ENCODE measurements around the gene RYR3.

Gene RYR3

GRCh38 chr15:33753012-33753411, 442.2 kb downstream of the RYR3 start:
- no peaks in the 10 kb centered on the region for H3K36me3 ChIP-seq (ENCODE audit: insufficient read depth, low read length)
- H3K4me1 ChIP-seq (ENCODE audit: insufficient read depth, low read length), result no peaks in the 10 kb centered on the region
- no peak overlapping the region for H3K9ac ChIP-seq (ENCODE audit: low read depth, low read length)
- H3K9me3 ChIP-seq (ENCODE audit: control insufficient read depth, insufficient read depth, low read length), result no peaks in the 10 kb centered on the region

- no peaks in the 10 kb centered on the region for H3K4me1 ChIP-seq (ENCODE audit: insufficient read depth, low read length)
- no peak overlapping the region for H3K9ac ChIP-seq (ENCODE audit: low read depth, low read length)
- no peaks in the 10 kb centered on the region for H3K9me3 ChIP-seq (ENCODE audit: control insufficient read depth, insufficient read depth, low read length)
- no peaks in the 10 kb centered on the region for H3K36me3 ChIP-seq (ENCODE audit: insufficient read depth, low read length)
Measured at GRCh38 chr15:33754242-33754641, 443.5 kb downstream of the RYR3 start.

GRCh38 chr15:33756961-33757360, 446.2 kb downstream of the RYR3 start:
- Histone ChIP-seq H3K9me3 (ENCODE audit: control insufficient read depth, insufficient read depth, low read length) (no peaks in the 10 kb centered on the region), H3K4me1 (ENCODE audit: insufficient read depth, low read length) (no peaks in the 10 kb centered on the region), H3K9ac (ENCODE audit: low read depth, low read length) (no peak overlapping the region), H3K36me3 (ENCODE audit: insufficient read depth, low read length) (no peaks in the 10 kb centered on the region)

- no peaks in the 10 kb centered on the region for H3K9me3 ChIP-seq (ENCODE audit: control insufficient read depth, insufficient read depth, low read length)
- H3K36me3 ChIP-seq (ENCODE audit: insufficient read depth, low read length), result no peaks in the 10 kb centered on the region
- H3K4me1 ChIP-seq (ENCODE audit: insufficient read depth, low read length), result no peaks in the 10 kb centered on the region
- H3K9ac ChIP-seq (ENCODE audit: low read depth, low read length), result no peak overlapping the region
Measured at GRCh38 chr15:33757516-33758232, 446.9 kb downstream of the RYR3 start.

GRCh38 chr15:33766389-33766788, 455.6 kb downstream of the RYR3 start:
- H3K4me1 ChIP-seq (ENCODE audit: insufficient read depth, low read length), result no peaks in the 10 kb centered on the region
- no peaks in the 10 kb centered on the region for H3K9me3 ChIP-seq (ENCODE audit: control insufficient read depth, insufficient read depth, low read length)
- H3K9ac ChIP-seq (ENCODE audit: low read depth, low read length), result no peak overlapping the region
- H3K36me3 ChIP-seq (ENCODE audit: insufficient read depth, low read length), result no peaks in the 10 kb centered on the region

- no peak overlapping the region for H3K9ac ChIP-seq (ENCODE audit: low read depth, low read length)
- no peaks in the 10 kb centered on the region for H3K36me3 ChIP-seq (ENCODE audit: insufficient read depth, low read length)
- no peaks in the 10 kb centered on the region for H3K4me1 ChIP-seq (ENCODE audit: insufficient read depth, low read length)
- H3K9me3 ChIP-seq (ENCODE audit: control insufficient read depth, insufficient read depth, low read length), result no peaks in the 10 kb centered on the region
Measured at GRCh38 chr15:33768670-33769190, 458.0 kb downstream of the RYR3 start.

- H3K4me1 ChIP-seq (ENCODE audit: insufficient read depth, low read length), result no peaks in the 10 kb centered on the region
- H3K9me3 ChIP-seq (ENCODE audit: control insufficient read depth, insufficient read depth, low read length), result no peaks in the 10 kb centered on the region
- H3K36me3 ChIP-seq (ENCODE audit: insufficient read depth, low read length), result no peaks in the 10 kb centered on the region
- no peak overlapping the region for H3K9ac ChIP-seq (ENCODE audit: low read depth, low read length)
Measured at GRCh38 chr15:33773969-33774368, 463.2 kb downstream of the RYR3 start.

GRCh38 chr15:33778852-33779251, 468.1 kb downstream of the RYR3 start:
- Histone ChIP-seq H3K36me3 (ENCODE audit: insufficient read depth, low read length) (no peaks in the 10 kb centered on the region), H3K9me3 (ENCODE audit: control insufficient read depth, insufficient read depth, low read length) (no peaks in the 10 kb centered on the region), H3K9ac (ENCODE audit: low read depth, low read length) (no peak overlapping the region), H3K4me1 (ENCODE audit: insufficient read depth, low read length) (no peaks in the 10 kb centered on the region)

- Histone ChIP-seq H3K9me3 (ENCODE audit: control insufficient read depth, insufficient read depth, low read length) (no peaks in the 10 kb centered on the region), H3K4me1 (ENCODE audit: insufficient read depth, low read length) (no peaks in the 10 kb centered on the region), H3K9ac (ENCODE audit: low read depth, low read length) (no peak overlapping the region), H3K36me3 (ENCODE audit: insufficient read depth, low read length) (no peaks in the 10 kb centered on the region)
Measured at GRCh38 chr15:33780011-33780768, 469.4 kb downstream of the RYR3 start.

- Histone ChIP-seq H3K9me3 (ENCODE audit: control insufficient read depth, insufficient read depth, low read length) (no peaks in the 10 kb centered on the region), H3K9ac (ENCODE audit: low read depth, low read length) (no peak overlapping the region), H3K36me3 (ENCODE audit: insufficient read depth, low read length) (no peaks in the 10 kb centered on the region), H3K4me1 (ENCODE audit: insufficient read depth, low read length) (no peaks in the 10 kb centered on the region)
Measured at GRCh38 chr15:33782966-33783365, 472.2 kb downstream of the RYR3 start.

- Histone ChIP-seq H3K9me3 (ENCODE audit: control insufficient read depth, insufficient read depth, low read length) (no peaks in the 10 kb centered on the region), H3K9ac (ENCODE audit: low read depth, low read length) (no peak overlapping the region), H3K4me1 (ENCODE audit: insufficient read depth, low read length) (no peaks in the 10 kb centered on the region), H3K36me3 (ENCODE audit: insufficient read depth, low read length) (no peaks in the 10 kb centered on the region)
Measured at GRCh38 chr15:33785366-33785765, 474.6 kb downstream of the RYR3 start.

- no peaks in the 10 kb centered on the region for H3K4me1 ChIP-seq (ENCODE audit: insufficient read depth, low read length)
- H3K9ac ChIP-seq (ENCODE audit: low read depth, low read length), result no peak overlapping the region
- H3K9me3 ChIP-seq (ENCODE audit: control insufficient read depth, insufficient read depth, low read length), result no peaks in the 10 kb centered on the region
- no peaks in the 10 kb centered on the region for H3K36me3 ChIP-seq (ENCODE audit: insufficient read depth, low read length)
Measured at GRCh38 chr15:33788906-33789540, 478.3 kb downstream of the RYR3 start.

GRCh38 chr15:33794453-33794852, 483.7 kb downstream of the RYR3 start:
- no peaks in the 10 kb centered on the region for H3K4me1 ChIP-seq (ENCODE audit: insufficient read depth, low read length)

GRCh38 chr15:33795070-33795469, 484.3 kb downstream of the RYR3 start:
- no peaks in the 10 kb centered on the region for H3K36me3 ChIP-seq (ENCODE audit: insufficient read depth, low read length)
- H3K9me3 ChIP-seq (ENCODE audit: control insufficient read depth, insufficient read depth, low read length), result no peaks in the 10 kb centered on the region
- H3K4me1 ChIP-seq (ENCODE audit: insufficient read depth, low read length), result no peaks in the 10 kb centered on the region
- H3K9ac ChIP-seq (ENCODE audit: low read depth, low read length), result no peak overlapping the region

More at GRCh38 chr15:33794453-33794852, 483.7 kb downstream of the RYR3 start:
- Histone ChIP-seq H3K9me3 (ENCODE audit: control insufficient read depth, insufficient read depth, low read length) (no peaks in the 10 kb centered on the region), H3K36me3 (ENCODE audit: insufficient read depth, low read length) (no peaks in the 10 kb centered on the region), H3K9ac (ENCODE audit: low read depth, low read length) (no peak overlapping the region)
